Psoas muscle (tissue), 8 donors: ENCODE measurements around the gene FGF6. TPM values are rescaled to one million over a fixed set of nuclear protein-coding genes. Genes with fewer than 3 reads are reported as not detected.
"Not testable (repeated sequence)": the region's sequence is repeated elsewhere in the genome, so short reads cannot be mapped to it uniquely, and the experiment has no call there.

ENCODE experiments used
- ATAC-seq, 4 donors: fragments of 200-7000 bp; cut with Tn5 transposase; one replicate each; pipeline ENCODE4 v1.9.1; 2020; ENCODE audit warnings: moderate library complexity in 3 of 4, mild to moderate bottlenecking in 2 of 4
- DNase-seq, 2 donors: peaks; one replicate each; pipeline ENCODE4 v3.0.0-alpha.2; 2020
- H3K27ac ChIP-seq: fragments of 200-600 bp; one replicate; pipeline ENCODE4 v1.8.0; 2022
- H3K27me3 ChIP-seq, 3 donors: fragments of 200-600 bp in 1 of 3; one replicate each; pipeline versions ENCODE4 v1.6.1 to v1.8.0; 2013 to 2022; ENCODE audit warnings: low read length in 2 of 3, mild to moderate bottlenecking in 2 of 3, moderate library complexity in 1 of 3; ENCODE audit not compliant: insufficient read depth in 3 of 3
- H3K36me3 ChIP-seq, 2 donors: fragments of 200-600 bp in 1 of 2; one replicate each; pipeline versions ENCODE4 v1.6.1 to v1.8.0; 2013 to 2022; ENCODE audit warnings: low read depth in 1 of 2, mild to moderate bottlenecking in 1 of 2, moderate library complexity in 1 of 2; ENCODE audit not compliant: insufficient read depth in 1 of 2
- H3K4me1 ChIP-seq: fragments of 200-600 bp; one replicate; pipeline ENCODE4 v1.8.0; 2022
- H3K4me3 ChIP-seq: fragments of 200-600 bp; one replicate; pipeline ENCODE4 v1.8.0; 2022; ENCODE audit warnings: mild to moderate bottlenecking
- H3K9me3 ChIP-seq: fragments of 200-600 bp; one replicate; pipeline ENCODE4 v1.8.0; 2022
- CTCF ChIP-seq: fragments of 200-600 bp; IDR thresholded peaks from one replicate; pipeline ENCODE4 v1.8.0; 2022; ENCODE audit warnings: antibody characterized with exemption
- WGBS, 3 donors: extraction: QIAGEN DNeasy Blood & Tissue Kit; methylation state at CpG; one replicate each; pipeline versions ENCODE4 v1.1.6 to v1.1.7; 2013; 5-methylcytosine and 5-hydroxymethylcytosine counted together
- intact Hi-C, 2 donors: fragments of 100-400 bp; cut with DNase I; formaldehyde crosslinking; loops; one replicate each; pipeline versions ENCODE4 v1.11.0 to v1.14.2; 2022
- polyA plus RNA-seq, 3 donors: library from polyadenylated mRNA; stranded (reverse); fragments of 200-250 nt; gene quantifications; one replicate each; pipeline ENCODE4 v1.2.3, GENCODE V29; 2013
- total RNA-seq, 4 donors: library from RNA; stranded (reverse); fragmentation: NEBNext Ultra II Directional in 2 of 4; extraction: Animal tissue kit (Norgen Biotek cat#: 25700) in 2 of 4; gene quantifications; one replicate each; pipeline versions ENCODE4 v1.2.1 to v1.2.4, GENCODE V29; 2021 to 2023
- donor health status: healthy with polysubstance abuse.
- donor health status: DM: no; HTN: no; CAD: no; lungs with moderate emphysema.
- donor health status: Bipolar disorder and iron deficiency.
- donor health status: healthy.
- donor health status: DM: yes; HTN: yes; CAD: no.
- donor health status: DM: no; HTN: no; CAD: no.
- donor health status: DM: no; HTN: no; CAD: no.
- donor health status: DM: yes; HTN: yes; CAD: no.

The FGF6 gene
- total and polyA plus RNA-seq, 7 donors, result 0.61 to 27.1 (median 4.0) TPM; not detected in 1

- Histone ChIP-seq H3K9me3 (no peaks in the 10 kb centered on the region), H3K27me3 (peaks cover 0 to 12% (median 5%) of the 10 kb centered on the region in 3 donors), H3K4me1 (no peaks in the 10 kb centered on the region), H3K4me3 (no peak overlapping the region), H3K27ac (no peak overlapping the region), H3K36me3 (no peaks in the 10 kb centered on the region)
- DNase-seq (no peak), ATAC-seq (no peak)
- intact Hi-C loops, result loop anchor here in 1 of 2 donors (10.0 kb wide), 1 partner anchor 57 kb away; no protein-coding TSS in a partner anchor
- no peak for TF ChIP-seq CTCF
- 24 to 37% (median 35%) methylated on average over 6 of the region's 6 CpGs for WGBS, 3 donors
Observed at GRCh38 chr12:4417455-4417854, 28.2 kb downstream of the FGF6 start.

GRCh38 chr12:4416276-4416675 is 29.3 kb downstream of the FGF6 start:
- ATAC-seq, result no peak
- H3K36me3 ChIP-seq, result no peaks in the 10 kb centered on the region
- no peaks in the 10 kb centered on the region for H3K9me3 ChIP-seq
- H3K4me1 ChIP-seq, result no peaks in the 10 kb centered on the region
- TF ChIP-seq CTCF, result no peak
- DNase-seq, result no peak
- H3K27me3 ChIP-seq, result peaks cover 0 to 12% (median 5%) of the 10 kb centered on the region in 3 donors
- H3K4me3 ChIP-seq, result no peak overlapping the region
- intact Hi-C loops, result loop anchor here in 1 of 2 donors (10.0 kb wide), 1 partner anchor 59 kb away; no protein-coding TSS in a partner anchor
- WGBS, 3 donors, result 83 to 88% (median 86%) methylated on average over 8 of the region's 8 CpGs
- H3K27ac ChIP-seq, result no peak overlapping the region

- intact Hi-C loops, result loop anchor here in 1 of 2 donors (10.0 kb wide), 1 partner anchor 62 kb away; no protein-coding TSS in a partner anchor
- no peaks in the 10 kb centered on the region for H3K9me3 ChIP-seq
- H3K27me3 ChIP-seq, result peaks cover 0 to 4% (median under 1%) of the 10 kb centered on the region in 3 donors
- 65 to 80% (median 73%) methylated on average over 1 of the region's 1 CpG for WGBS, 3 donors
- ATAC-seq, result no peak
- no peaks in the 10 kb centered on the region for H3K4me1 ChIP-seq
- H3K27ac ChIP-seq, result no peak overlapping the region
- no peak for TF ChIP-seq CTCF
- H3K36me3 ChIP-seq, result no peaks in the 10 kb centered on the region
- no peak for DNase-seq
- H3K4me3 ChIP-seq, result no peak overlapping the region
Observed at GRCh38 chr12:4412465-4412864, 33.1 kb downstream of the FGF6 start.

GRCh38 chr12:4412056-4412455 is 33.6 kb downstream of the FGF6 start:
- Histone ChIP-seq H3K27me3 (no peaks in the 10 kb centered on the region), H3K4me3 (no peak overlapping the region), H3K36me3 (no peaks in the 10 kb centered on the region), H3K4me1 (no peaks in the 10 kb centered on the region), H3K27ac (no peak overlapping the region), H3K9me3 (no peaks in the 10 kb centered on the region)
- ATAC-seq (no peak), DNase-seq (no peak)
- intact Hi-C loops, result loop anchor here in 1 of 2 donors (10.0 kb wide), 1 partner anchor 63 kb away; no protein-coding TSS in a partner anchor
- no peak for TF ChIP-seq CTCF
- WGBS, 3 donors, result 55 to 66% (median 57%) methylated on average over 3 of the region's 3 CpGs

GRCh38 chr12:4407136-4407535 is 38.5 kb downstream of the FGF6 start:
- no peak for ATAC-seq
- Histone ChIP-seq H3K4me3 (no peak overlapping the region), H3K36me3 (no peaks in the 10 kb centered on the region), H3K4me1 (no peaks in the 10 kb centered on the region), H3K27ac (no peak overlapping the region), H3K27me3 (no peaks in the 10 kb centered on the region), H3K9me3 (no peaks in the 10 kb centered on the region)
- intact Hi-C loops, result no loop called here
- WGBS, 3 donors, result 87 to 95% (median 90%) methylated on average over 3 of the region's 3 CpGs
- TF ChIP-seq CTCF, result no peak
- DNase-seq, result no peak

DNA sequence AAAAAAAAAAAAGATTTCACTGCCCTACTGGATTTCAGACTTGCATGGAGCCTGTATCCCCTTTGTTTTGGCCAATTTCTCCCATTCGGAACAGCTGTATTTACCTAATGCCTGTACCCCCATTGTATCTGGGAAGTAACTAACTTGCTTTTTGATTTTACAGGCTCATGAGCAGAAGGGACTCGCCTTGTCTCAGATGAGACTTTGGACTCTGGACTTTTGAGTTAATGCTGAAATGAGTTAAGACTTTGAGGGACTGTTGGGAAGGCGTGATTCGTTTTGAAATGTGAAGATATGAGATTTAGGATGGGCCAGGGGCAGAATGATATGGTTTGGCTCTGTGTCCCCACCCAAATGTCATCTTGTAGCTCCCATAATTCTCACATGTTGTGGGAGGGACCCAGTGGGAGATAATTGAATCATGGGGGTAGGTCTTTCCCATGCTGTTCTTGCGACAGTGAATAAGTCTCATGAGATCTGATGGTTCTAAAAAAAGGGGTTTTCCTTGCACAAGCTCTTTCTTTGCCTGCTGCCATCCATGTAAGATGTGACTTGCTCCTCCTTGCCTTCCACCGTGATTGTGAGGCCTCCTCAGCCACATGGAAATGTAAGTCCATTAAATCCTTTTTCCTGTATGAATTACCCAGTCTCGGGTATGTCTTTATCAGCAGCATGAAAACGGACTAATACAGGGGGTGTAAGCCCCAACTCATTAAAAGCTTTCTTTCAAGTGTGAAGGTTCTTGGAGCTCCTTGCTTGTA is 40.6 kb downstream of the FGF6 start:
- ATAC-seq, H3K27ac ChIP-seq, H3K36me3 ChIP-seq, H3K9me3 ChIP-seq, H3K4me3 ChIP-seq, intact Hi-C loops, H3K27me3 ChIP-seq, DNase-seq, H3K4me1 ChIP-seq: not testable (repeated sequence)
- 87 to 91% (median 89%) methylated on average over 8 of the region's 8 CpGs for WGBS, 3 donors
